ENCODE measurements around the gene ARMCX1. TPM values are rescaled to one million over a fixed set of nuclear protein-coding genes. Genes with fewer than 3 reads are reported as not detected.
"Not testable (repeated sequence)": the region's sequence is repeated elsewhere in the genome, so short reads cannot be mapped to it uniquely, and the experiment has no call there.

ARMCX1 gene
- total RNA-seq: 38.6 and 40.0 TPM in 2 replicates
- long read RNA-seq, transcript ARMCX1-201 (4 exons, 2,141 nt): major isoform, 272 of 338 reads
- long read RNA-seq, partial matches to known transcripts: 10 of 338 reads
- long read RNA-seq, other reads (novel, unspliced or antisense): 56 of 338 reads

- TF ChIP-seq CTCF (IDR thresholded peaks at IDR 0.05): no peak
- Mint-ChIP-seq H3K27ac (ENCODE audit: unreplicated experiment) (peak within 1 kb of the TSS; percentile 93), H3K4me3 (ENCODE audit: unreplicated experiment) (peak within 1 kb of the TSS; percentile 90), H3K36me3 (ENCODE audit: unreplicated experiment) (peaks cover 16% of the 10 kb centered on the region), H3K9me3 (ENCODE audit: unreplicated experiment) (no peaks in the 10 kb centered on the region), H3K4me1 (ENCODE audit: unreplicated experiment) (peaks cover 19% of the 10 kb centered on the region), H3K27me3 (ENCODE audit: unreplicated experiment) (no peaks in the 10 kb centered on the region)
- peak; percentile 87 for DNase-seq (ENCODE audit: extremely low spot score, unreplicated experiment)
Measured at GRCh38 chrX:101550362-101550750, at the start of gene ARMCX1. ARMCX1 (plus strand) TSS chrX:101550547; CDS start chrX:101552931, 2,384 bp downstream.

- not testable (repeated sequence) for H3K36me3 Mint-ChIP-seq (ENCODE audit: unreplicated experiment); H3K27me3 Mint-ChIP-seq (ENCODE audit: unreplicated experiment); H3K4me1 Mint-ChIP-seq (ENCODE audit: unreplicated experiment); H3K27ac Mint-ChIP-seq (ENCODE audit: unreplicated experiment); H3K4me3 Mint-ChIP-seq (ENCODE audit: unreplicated experiment); DNase-seq (ENCODE audit: extremely low spot score, unreplicated experiment)
- peaks cover 26% of the 10 kb centered on the region for H3K9me3 Mint-ChIP-seq (ENCODE audit: unreplicated experiment)
Measured at GRCh38 chrX:101502929-101503328, 47.4 kb upstream of the ARMCX1 start.

- Mint-ChIP-seq H3K9me3 (ENCODE audit: unreplicated experiment) (peaks cover 10% of the 10 kb centered on the region), H3K4me3 (ENCODE audit: unreplicated experiment) (no peak overlapping the region), H3K36me3 (ENCODE audit: unreplicated experiment) (peaks cover 14% of the 10 kb centered on the region), H3K27ac (ENCODE audit: unreplicated experiment) (no peak overlapping the region), H3K4me1 (ENCODE audit: unreplicated experiment) (no peaks in the 10 kb centered on the region), H3K27me3 (ENCODE audit: unreplicated experiment) (no peaks in the 10 kb centered on the region)
- no peak for DNase-seq (ENCODE audit: extremely low spot score, unreplicated experiment)
- TF ChIP-seq CTCF (IDR thresholded peaks at IDR 0.05): no peak
Measured at GRCh38 chrX:101507372-101507771, 43.0 kb upstream of the ARMCX1 start.

GRCh38 chrX:101507986-101508385 is 42.4 kb upstream of the ARMCX1 start:
- Mint-ChIP-seq H3K27me3 (ENCODE audit: unreplicated experiment) (no peaks in the 10 kb centered on the region), H3K4me1 (ENCODE audit: unreplicated experiment) (no peaks in the 10 kb centered on the region), H3K27ac (ENCODE audit: unreplicated experiment) (no peak overlapping the region), H3K4me3 (ENCODE audit: unreplicated experiment) (no peak overlapping the region), H3K9me3 (ENCODE audit: unreplicated experiment) (peaks cover 10% of the 10 kb centered on the region), H3K36me3 (ENCODE audit: unreplicated experiment) (peaks cover 14% of the 10 kb centered on the region)
- no peak for TF ChIP-seq CTCF (IDR thresholded peaks at IDR 0.05)
- DNase-seq (ENCODE audit: extremely low spot score, unreplicated experiment): no peak

GRCh38 chrX:101530944-101531343 is 19.4 kb upstream of the ARMCX1 start:
- Mint-ChIP-seq H3K27ac (ENCODE audit: unreplicated experiment) (no peak overlapping the region), H3K27me3 (ENCODE audit: unreplicated experiment) (no peaks in the 10 kb centered on the region), H3K4me1 (ENCODE audit: unreplicated experiment) (no peaks in the 10 kb centered on the region), H3K9me3 (ENCODE audit: unreplicated experiment) (peaks cover 22% of the 10 kb centered on the region), H3K4me3 (ENCODE audit: unreplicated experiment) (no peak overlapping the region), H3K36me3 (ENCODE audit: unreplicated experiment) (no peaks in the 10 kb centered on the region)
- no peak for TF ChIP-seq CTCF (IDR thresholded peaks at IDR 0.05)
- no peak for DNase-seq (ENCODE audit: extremely low spot score, unreplicated experiment)

- Mint-ChIP-seq H3K4me3 (ENCODE audit: unreplicated experiment) (no peak overlapping the region), H3K4me1 (ENCODE audit: unreplicated experiment) (no peaks in the 10 kb centered on the region), H3K27ac (ENCODE audit: unreplicated experiment) (no peak overlapping the region), H3K9me3 (ENCODE audit: unreplicated experiment) (peaks cover 10% of the 10 kb centered on the region), H3K36me3 (ENCODE audit: unreplicated experiment) (peaks cover 4% of the 10 kb centered on the region), H3K27me3 (ENCODE audit: unreplicated experiment) (no peaks in the 10 kb centered on the region)
- no peak for TF ChIP-seq CTCF (IDR thresholded peaks at IDR 0.05)
- DNase-seq (ENCODE audit: extremely low spot score, unreplicated experiment): no peak
Measured at GRCh38 chrX:101539116-101539515, 11.2 kb upstream of the ARMCX1 start.
